ENCODE results near the gene GMDS.
A peak's percentile ranks its signal among the peaks of the same experiment; 100 is the strongest.

Gene GMDS

DNA sequence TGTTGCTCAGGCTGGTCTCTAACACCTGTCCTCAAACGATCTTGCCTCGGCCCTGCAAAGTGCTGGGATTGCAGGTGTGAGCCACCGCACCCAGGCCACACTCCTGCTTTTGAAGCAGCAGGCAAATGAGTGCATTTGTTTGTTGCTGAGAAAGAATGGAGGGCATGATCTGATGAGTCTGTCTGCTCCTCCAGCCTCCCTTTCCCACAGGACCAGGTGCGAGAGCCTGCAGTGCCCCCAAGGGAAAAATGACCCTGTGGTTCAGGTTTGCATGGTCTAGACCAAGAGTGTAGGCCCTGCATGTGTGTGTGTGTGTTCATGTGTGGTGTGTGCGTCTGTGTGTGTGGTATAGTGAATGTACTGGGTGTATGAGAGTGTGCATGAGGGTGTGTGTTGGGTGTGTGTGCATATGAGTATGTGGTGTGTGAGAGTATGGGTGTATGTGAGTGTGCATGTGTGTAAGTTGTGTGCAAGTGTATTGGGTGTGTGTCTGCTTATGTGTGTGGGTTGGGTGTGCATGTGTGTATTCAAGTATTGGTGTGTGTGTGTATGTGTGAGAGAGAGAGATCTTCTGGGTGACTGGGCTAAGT is 658.4 kb downstream of the GMDS start:
- DNase-seq (ENCODE audit: low read depth) = no peak

DNA sequence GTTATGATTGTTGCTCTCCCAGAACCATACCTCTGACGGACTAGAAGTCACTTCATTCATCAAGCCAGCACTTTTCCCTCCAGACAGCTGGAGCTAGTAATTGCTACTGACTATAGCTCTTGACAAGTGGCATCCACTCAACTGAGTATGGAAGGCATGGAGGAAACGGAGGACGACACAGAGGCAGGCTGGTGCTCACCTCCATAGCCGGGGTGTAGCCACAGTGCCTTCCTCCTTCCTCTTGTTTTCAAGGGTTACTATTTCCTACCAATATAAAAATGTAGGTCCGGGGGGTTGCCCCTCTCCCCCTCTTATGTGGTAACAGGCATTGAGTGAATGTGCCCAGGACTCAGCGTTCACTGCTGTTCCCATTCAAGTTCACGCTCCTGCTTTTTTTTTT is 659.1 kb downstream of the GMDS start:
- no peak for DNase-seq (ENCODE audit: low read depth)

DNA sequence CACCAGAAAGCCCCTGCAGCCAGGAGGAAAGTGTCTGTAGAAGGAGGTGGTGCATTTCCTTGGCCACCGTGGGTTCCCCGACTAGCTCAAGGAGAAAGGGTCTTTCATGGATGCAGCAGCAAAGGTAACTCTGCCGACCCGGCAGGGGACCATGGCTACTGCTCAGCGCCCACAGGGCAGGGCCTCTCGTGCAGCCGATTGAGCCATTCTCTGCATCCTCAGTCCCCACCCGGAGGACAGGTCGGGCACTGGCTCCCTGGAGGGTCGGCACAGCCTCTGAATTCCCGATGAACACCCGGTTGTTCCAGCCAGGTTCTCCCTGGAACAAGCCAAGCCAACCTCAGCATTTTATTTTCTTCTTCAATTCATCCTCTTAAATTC is 659.7 kb downstream of the GMDS start:
- no peak for DNase-seq (ENCODE audit: low read depth)

DNA sequence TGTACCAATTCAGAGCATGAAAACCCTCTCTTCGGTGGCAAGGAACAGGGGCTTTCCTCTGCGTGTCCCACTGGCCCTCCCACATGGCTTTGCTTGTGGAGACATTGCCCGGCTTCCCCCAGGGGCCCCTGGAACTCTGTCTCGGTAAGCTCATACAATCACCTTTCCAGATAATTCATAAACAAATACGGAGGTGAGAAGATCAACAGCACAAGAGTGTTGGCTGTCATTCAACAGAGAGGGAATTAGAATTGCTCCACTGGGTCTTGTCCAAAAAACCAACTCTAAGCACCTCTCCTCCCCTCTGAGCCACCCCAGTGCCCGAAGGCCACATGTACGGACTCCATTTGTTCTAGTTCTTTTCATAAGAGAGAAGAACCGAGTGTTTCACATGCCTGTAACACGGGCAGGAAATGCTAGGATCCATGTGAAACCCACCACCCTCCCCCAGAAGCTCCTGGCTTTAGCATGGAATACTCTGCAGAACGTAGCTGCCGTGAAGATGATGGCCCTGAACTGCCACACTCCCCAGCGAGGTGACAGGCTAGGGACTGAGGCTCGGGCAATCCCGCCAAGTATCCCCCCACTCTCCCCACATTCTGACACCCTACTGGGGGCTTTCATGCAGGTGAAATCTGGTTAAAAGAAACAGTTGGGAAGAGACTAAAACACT is 660.3 kb downstream of the GMDS start:
- DNase-seq (ENCODE audit: low read depth) = no peak

DNA sequence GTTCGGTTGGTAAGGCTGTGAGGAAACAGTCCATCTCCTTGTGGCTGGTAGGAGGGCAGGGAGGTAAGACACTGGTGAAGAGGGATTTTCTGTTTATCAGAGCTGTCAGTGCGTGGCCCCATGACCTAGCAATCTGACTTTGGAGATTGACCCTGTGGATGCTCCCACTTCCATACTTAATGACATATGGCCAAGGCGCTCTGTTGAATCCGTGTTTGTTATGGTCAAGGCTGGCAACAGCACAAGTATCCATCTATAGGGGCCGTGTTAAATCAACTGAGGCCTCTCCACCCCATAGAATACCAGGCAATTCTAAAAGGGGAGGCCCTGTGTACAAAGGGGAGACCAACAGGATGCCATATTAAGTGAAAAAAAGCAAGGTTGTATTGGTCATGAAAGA is 661.3 kb downstream of the GMDS start:
- no peak for DNase-seq (ENCODE audit: low read depth)

DNA sequence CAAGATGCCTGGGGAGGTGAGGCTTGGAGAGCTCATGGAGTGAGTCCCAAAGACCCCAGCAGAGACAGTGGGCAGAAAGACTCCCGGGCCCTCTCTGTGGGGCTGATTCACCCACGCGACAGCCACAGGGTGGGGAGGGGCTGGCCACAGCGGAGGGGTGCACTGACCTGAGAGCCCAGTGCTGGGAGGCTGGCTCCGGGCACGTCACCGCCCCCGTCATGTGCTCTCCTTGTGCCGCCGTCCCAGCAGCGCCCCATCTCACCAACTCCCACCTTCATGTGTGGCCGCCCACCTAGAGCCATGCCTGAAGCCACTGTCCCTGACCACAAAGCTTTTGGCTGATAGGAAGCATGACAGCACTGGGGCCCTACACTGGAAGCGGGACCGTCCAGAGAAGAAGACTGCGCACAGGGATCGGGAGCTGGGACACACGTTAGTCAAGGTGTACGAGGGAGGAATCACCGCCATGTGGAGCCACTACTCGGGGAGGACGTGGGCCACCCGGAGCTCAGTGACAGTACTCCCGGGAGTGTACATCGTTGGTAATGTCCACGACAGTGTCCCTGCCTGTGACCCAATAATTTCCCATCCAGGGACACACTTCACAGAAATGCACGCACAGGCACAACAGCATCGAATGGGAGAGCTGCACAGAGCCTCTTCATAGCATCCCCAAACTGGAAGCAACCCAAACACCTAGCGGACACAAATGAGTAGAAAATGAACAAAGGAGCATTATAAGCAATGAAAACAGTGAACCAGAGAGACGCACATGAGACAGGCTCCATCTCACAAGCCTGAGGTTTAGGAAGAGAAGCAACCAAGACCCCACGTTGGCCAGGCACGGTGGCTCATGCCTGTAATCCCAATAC is 664.0 kb downstream of the GMDS start:
- DNase-seq (ENCODE audit: low read depth) = no peak

DNA sequence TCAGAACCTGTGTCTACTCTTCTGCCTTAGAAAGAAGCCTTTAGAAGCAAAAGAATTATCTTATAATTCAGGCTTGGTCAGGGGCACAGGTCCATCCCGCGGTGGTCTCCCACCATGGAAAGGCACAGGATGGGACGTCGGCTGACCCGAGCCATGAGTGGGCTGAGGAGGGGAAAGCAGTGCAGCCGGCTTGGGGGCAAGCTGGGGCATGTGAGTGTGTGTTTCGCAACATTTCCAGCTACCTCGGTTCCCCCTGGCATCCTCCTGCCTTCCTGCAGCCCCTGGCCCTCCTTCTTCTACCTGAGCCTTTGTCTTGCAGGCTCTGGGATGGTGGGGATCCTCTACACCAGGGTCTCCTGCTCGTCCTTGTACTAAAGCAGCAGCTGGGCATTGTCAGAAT is 664.8 kb downstream of the GMDS start:
- DNase-seq (ENCODE audit: low read depth) = no peak

DNA sequence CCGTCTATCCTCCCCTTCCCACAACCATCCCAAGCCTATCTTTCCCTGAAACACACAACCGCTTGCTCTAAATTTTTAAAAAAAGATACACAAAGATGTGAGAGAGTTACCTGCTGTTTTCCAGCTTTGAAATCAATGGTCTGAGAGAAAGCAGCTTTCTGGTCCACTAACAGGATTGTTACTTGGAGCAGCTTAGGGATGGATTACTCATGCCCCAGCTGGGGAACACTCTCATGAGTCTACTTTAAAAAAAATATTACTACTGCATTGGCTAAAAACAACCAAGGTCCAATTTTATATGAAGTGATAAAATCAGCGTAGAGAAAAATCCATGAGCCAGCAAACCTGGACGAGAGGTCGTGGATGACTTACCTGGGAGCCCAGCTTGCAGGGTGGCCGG is 665.3 kb downstream of the GMDS start:
- DNase-seq (ENCODE audit: low read depth) = peak; percentile 15

DNA sequence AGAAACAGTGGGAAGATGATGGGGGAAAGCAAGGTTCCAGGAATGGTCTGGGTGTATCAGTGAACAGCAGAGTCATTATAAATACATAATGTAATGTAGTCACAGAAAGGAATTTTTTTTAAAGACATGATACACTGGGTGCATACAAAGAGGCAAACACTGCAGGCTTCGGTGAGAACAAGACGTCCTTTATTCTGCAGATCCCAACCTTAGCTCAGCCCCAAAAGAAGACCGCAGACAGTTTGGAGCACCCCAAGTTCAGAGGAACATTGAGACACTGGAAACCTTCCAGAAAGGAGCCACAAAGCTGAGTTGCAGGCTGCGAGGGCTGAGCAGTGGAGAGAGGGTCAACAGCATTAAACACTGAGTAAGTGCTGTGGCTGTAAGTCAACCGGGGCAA is 666.3 kb downstream of the GMDS start:
- DNase-seq (ENCODE audit: low read depth) = no peak

DNA sequence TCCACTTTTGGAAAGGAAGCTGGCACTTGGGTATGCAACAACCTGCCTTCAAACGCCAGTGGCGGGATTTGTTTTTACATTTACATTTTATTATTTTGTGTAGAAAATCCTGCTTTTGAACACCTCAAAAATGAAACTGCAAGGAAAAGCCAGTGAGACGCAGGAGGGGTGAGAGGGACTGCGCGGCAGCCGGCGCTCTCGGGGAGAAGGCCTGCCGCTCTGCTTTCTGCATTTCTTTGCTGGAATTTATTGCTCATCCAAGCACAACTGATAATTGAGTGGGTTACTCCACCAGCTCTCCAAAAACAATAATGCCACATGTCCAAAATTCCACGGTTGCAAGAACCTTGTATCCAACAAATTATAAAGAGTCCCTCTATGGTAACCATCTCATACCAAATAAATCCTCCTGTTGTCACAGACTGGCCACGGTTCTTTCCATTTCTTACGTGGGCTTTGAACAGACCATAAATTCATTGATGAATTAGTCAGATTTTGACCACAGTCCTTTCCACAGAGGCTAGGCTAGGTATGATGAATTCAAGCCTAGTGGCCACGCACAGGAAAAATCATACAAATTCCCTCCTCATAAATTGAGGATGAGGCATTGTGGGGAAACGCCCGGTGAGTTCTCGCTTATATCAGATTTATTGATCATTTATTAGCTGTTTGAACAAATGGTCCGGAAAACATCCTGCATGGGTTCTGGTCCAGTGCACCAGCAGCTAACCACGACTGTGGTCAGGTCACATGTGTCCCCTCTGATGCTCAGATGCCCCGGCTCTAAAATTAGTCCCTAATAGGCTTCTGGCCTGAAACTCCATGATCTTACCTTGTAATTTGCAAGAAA is 667.3 kb downstream of the GMDS start:
- DNase-seq (ENCODE audit: low read depth) = peak; percentile 47

DNA sequence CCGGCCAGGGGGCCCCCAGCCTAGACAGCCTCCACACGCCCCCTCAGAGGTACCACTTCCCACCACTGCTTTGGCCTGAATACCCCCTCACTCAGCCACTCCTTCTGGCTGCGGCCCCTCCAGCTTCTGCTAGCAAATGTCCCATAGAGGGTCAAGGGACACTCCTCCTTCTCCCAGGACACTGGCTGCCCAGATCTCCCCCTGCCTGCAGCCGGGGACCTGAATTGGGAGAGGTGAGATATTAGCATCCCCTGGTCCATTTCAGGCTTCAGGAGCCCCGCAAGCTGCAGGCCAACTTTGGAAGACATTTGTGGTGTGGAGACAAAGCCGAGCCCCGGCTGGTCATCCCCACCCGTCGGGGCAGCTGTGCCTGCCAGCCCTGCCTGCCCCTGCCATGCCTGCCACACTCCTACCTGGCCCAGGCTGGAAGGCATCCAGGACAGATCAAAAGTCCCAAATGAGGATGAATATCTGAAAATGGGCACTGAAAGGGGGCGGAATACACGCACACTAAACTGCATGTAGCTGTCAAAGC is 668.2 kb downstream of the GMDS start:
- no peak for DNase-seq (ENCODE audit: low read depth)

DNA sequence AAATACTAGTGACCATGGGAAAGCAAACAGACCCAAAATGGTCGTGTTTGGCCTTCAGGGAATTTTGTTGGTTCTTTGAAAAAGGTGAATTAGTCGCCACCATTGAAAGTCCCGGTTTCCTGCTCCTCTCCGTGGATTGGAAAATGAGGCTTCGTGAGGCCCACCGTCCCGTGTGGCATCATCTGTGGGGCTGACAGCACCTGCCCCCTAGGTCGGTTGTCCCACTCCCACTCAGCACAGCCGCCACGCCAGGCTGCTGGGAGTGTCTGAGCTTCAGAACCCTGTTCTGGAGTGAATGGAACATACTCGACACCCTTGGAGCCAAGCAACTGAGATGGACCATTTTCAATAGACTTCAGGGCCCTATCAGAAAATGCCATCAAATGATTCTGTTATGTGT is 668.7 kb downstream of the GMDS start:
- no peak for DNase-seq (ENCODE audit: low read depth)

DNA sequence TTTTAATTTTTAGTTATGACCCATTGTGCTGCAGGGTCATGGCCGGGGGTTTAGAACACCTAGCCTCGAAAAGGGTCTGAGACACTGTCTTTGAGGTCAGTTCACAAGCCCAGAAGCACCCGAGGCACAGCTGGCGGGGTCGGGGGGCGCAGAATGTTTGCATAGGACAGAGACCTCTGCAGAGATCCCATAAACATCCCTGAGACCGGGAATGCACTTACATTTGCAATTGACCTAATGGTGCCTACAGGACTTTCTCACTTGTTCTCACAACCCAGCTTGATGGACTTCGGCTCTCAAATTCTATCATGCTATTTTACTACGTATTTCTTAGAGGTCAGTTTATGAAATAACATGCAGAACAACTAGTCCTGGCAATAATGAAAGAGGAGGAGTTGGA is 669.2 kb downstream of the GMDS start:
- no peak for DNase-seq (ENCODE audit: low read depth)

DNA sequence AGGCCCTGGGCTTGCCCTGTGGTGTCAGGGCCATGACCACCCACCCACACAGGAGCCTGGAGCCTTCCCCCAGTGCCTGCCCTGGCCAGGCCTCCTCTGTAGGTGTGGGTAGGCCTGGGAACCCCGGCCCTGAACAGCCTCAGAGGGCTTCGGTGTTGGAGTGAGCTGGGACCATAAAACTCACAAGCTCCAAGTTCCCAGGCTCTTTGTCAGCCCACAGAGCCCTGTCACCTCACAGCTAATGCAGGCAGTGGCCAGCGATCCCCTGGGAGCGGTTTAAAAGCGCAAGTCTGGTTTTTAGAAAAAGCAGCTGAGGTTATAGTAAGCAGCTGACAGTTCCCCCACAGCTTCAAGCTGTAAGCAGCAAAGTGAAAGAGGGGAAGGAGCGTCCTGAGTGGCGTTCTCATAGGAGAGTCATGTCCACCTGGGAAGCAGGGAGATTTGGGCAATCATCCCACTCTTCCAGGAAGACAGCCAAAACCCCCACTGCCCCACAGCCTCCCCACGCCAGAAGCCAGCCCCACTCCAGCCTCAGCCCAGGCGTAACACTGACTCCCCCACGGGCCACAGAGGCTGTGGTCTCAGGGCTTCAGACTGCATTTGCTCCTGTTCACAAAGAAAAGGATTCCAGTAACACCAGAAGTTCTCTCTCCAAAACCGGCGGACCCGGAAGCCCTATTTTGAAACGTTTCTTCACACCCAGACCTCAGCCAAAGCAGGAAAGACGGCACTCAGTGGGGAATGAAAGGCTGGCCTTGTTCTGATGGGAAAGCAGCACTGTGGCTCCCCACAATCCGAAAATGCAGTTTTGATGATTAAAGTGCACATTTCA is 670.0 kb downstream of the GMDS start:
- peak; percentile 52 for DNase-seq (ENCODE audit: low read depth)

DNA sequence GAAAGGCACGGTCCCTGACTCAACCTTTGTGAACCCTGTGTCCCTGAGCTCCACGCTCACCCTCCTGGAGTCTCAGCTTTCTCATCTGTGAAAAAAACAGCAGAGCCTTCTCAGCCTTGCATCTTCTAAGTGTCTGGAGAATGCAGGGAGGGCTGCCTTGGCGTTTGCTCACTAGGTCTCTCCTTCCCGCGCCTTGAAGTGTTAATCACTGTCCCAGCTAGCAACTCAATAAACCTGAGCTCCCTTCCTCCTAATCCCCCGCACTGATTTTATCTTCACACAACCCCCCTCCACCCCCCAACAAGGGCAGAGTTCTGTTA is 670.6 kb downstream of the GMDS start:
- DNase-seq (ENCODE audit: low read depth) = peak; percentile 4

DNA sequence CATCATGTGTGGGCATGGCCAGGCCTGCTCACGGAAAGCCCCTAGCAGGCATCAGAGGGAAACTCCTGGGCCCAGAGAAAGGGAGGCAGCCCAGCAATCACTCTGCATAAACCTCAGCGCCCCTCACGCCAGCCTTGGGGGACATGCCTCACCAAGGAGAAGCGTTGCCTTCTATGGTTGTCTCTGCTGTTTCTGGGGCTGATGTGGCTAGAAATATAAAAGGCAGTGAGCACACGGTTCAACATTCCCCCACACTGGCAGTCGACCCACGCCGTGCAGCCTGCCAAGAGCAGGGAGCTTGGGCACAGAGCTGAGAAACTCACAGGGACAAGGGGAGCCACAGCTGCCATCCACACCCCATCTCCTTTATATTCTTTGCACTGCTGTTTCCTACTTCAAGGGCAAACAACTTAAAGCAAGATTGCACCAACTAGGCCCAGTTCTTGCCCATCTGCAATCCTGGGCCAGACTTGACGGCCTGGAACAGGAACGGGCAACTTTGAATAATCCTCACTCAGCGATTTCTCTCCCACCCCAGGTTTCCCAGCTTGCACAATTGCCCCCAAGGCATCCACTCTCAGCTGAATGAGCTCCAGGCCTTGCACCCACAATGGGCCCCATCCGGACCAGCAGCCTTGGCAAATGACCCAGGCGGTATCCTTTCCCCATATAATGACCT is 671.2 kb downstream of the GMDS start:
- no peak for DNase-seq (ENCODE audit: low read depth)

Measured in EH (cell line).